GM21737 (cell line): ENCODE data around the gene SOHLH1.

ENCODE experiments used
- ATAC-seq: cut with Tn5 transposase; IDR thresholded peaks from one replicate; pipeline ENCODE4 v1.9.1; 2021; ENCODE audit warnings: mild to moderate bottlenecking, moderate library complexity; ENCODE audit not compliant: unreplicated experiment

The SOHLH1 gene

DNA sequence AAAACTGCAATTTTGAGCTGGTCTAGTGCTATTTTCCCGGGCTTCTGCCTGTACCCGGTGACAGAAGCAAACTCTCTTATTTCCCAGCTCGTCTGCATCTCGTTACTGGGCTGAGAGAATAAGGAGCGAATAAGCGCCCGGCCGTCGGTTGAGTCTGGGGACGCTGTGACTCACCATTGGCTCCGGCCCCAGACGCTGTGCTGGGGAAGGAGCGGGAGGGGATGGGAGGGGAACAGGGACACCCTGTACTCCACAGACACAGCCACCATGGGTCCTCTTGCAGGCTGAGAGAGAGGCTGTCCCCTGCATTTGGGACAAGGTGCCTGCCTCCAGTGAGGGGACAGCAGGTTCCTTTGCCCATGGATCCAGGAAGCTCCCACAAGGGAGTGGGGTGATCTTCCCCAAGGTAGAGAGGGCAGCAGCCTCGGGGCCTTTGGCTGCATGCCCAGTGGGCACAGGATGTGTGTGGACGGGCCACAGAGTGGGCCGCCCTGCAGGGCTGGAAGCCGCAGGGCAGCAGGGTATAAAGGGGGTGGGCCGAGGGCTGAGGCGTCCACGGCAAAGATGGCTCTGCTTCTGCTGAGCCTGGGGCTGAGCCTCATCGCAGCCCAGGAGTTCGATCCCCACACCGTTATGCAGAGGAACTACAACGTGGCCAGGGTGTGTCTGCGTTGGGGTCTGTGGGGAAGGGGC, 36.4 kb downstream of the SOHLH1 start, which contains the start of gene LCN9:
Gene LCN9, plus strand, starts transcription at position 552 of the 693 bp plus-strand sequence. Its CDS starts 13 bp downstream, at position 565.
- no peak for ATAC-seq

DNA sequence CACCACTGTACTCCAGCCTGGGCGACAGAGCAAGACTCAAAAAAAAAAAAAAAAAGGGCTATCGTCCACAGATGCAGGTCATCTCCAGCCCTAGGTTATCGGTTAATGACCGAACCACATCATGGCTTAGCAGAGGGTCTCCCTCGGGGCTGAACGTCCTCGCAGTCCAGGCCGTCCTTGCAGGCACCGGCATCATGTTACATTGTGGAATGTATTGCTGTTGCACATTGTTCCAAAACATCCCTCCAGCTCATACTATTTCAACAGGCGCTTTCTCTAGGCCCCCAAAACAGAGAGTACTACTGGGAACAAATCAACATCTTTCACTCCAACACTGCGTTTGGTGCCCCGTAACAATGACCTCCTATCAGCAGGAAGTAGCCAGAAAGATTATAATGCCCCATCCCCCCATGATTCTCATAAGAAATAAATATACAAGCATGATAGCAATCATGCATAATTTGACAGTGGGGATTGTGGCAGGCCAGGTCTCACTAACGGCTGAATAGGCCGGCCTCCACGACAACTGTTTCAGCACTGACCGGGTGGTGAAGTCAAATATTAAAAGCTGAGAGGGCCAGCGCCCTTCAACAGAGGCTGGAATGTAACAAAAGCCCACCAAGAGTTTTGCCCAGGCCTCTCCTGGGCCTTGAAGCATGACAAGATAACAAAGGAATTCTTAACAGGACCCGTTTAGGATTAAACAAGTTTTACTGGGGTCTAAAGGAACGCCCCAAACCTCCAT, 37.3 kb downstream of the SOHLH1 start:
- ATAC-seq = no peak

DNA sequence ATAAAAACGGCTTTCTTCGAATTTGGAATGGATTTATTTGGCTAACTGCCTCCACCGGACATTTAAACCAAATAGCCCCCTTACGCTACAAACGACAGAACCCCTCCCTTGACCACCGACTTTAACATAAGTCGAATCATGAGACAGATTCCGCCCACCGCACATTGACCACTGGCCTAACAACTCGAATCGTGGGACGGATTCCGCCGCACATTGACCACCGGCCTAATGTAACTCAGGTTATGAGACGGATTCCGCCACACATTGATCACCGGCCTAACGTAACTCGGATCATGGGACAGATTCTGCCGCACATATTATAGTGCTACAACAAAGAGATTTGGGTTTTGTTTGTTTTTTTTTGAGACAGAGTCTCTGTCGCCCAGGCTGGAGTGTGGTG, 38.9 kb downstream of the SOHLH1 start:
- no peak for ATAC-seq

DNA sequence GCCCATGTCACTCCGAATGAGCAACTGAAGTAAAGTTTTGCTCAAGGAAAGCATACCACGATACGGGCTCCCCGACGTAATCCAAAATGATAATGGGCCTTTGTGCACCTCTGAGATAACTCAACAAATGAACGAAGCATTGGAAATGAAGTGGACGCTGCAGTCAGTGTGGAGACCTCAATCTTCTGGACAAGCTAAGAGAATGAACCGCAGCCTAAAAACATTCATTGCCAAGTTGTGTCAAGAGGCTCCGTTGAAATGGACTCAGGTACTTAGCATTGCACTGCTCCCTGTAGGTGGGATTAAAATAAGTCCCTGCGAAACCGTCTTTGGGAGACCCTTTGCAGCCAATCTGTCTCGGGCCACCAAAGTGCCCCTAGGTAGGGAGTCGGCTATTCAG, 40.0 kb downstream of the SOHLH1 start:
- no peak for ATAC-seq

DNA sequence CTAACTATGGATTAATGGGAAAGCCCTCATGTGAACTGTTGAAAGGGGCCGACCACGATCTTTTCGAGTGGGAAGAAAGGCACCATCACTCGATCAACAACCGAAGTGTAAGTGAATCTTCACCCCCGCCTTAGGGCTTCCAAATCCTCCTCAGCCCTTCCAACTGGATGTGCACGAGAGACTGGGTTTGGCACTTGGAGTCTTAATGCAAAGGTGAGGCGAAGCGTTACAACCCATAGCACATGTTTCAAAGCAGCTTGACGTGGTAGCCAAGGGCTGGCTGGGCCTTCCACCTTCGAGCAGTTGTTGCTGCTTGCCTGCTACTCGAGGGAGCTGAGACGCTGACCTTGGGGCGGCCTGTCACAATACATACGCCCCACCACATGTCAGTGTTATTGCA, 41.9 kb downstream of the SOHLH1 start:
- no peak for ATAC-seq

DNA sequence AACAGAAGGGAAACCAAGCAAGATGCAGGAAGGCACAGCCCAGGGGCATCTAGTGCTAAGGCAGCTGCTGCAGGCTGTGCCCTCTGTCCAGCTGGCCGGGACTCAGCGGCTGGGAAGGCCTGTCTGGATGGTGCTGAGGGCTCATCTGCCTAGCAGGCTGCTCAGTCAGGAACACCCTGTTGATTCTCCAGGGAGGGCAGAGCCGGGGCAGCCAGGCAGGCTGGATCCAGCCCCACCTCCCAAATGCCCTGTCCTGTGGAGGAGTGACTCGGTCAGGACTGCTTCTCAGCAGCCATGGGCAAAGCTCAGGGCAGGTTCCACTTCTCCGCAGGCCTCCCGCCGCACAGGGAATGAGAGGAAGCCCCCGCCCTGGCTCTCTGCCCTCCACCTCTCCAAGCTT, 44.0 kb downstream of the SOHLH1 start:
- ATAC-seq = no peak

DNA sequence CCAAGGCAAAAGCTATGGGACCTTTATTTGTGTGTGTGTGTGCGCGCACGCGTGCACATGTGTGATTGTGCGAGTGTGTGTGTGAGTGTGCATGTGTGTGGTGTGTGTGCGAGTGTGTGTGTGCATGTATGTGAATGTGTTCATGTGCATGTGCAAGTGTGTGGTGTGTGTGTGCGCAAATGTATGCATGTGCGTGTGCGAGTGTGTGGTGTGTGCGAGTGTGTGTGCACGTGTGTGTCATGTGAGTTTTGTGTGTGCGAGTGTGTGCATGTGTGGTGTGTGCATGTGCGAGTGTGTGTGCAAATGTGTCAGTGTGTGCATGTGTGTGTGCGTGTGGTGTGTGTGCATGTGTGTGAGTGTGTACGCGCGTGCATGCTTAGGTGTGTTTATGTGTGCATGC, 48.9 kb downstream of the SOHLH1 start:
- no peak for ATAC-seq

DNA sequence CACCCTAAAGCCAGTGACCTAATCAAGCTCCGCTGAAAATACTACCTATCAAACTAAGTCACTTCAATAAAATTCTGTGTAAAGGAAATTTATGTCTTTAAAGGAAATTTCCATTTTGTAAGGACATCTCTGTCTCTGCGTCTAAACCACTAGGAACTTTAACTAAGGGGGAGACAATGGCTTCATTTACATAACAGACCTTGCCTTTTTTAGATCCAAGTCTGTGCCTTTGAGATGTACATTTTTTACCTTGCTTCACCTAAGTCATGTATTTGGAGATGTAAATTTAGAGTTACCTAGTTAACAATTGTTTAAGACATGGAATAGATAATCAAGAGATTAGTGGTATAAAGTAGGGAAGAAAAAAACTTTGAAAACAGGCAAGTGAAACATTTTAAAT, 49.8 kb downstream of the SOHLH1 start:
- ATAC-seq = no peak

DNA sequence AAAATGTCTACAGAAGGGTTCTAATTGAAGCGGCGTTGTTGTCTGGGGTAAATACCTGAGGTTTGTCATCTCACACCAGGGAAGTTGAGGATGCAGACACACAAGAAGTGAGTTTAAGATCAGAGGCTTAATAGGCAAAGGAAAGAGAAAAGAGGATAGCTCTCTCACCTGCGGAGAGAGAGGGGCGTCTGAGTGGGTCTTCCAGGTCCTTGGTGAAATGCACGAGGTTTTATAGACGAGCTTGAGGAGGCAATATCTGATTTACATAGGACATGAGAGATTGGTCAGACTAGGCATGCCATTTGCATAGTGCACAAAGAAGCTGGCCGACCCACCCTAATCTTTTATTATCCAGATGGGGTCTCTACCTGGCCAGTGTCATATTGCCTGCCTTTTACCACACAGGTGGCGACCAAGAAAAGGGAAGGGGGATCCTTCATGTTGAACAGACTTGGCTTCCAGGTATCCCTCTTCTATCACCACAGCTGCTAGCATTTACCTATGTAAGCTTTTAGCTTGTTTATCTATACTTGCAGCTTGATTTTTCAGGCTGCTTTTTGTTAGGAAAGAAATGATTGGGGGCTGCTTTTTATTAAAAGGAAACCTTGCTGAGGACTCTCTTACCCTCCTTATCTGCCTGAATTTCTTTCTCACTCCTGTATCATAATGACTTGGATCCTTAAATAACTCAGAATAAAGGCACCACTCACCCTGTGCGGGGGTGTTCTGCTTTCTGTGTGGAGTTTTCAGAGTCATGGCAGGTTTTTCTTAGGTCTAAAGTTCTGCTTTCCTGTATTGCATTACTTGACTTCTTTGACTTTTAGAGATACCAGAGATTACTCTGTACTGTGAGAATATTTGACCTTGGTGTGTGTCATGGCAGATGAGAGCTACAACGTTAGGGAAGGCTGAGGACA, 50.5 kb downstream of the SOHLH1 start:
- ATAC-seq = no peak

DNA sequence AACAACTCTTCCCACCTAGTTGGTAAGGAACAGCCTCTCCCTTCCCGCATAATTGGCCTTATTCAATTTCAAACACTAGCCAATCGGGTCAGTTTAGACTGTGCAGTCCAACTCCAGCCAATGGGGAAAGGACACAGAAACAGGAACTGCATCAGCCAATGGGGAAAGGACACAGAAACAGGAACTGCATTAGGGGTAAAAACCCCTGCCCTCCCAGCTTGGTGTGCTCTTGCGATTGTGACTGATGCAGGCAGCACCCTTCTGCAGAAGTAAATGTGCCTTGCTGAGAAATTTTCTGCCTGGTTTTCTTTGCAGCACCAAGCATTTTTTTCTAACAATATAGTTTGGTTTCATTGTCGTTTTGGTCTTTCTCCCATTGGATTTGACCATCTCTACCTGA, 51.4 kb downstream of the SOHLH1 start:
- no peak for ATAC-seq

DNA sequence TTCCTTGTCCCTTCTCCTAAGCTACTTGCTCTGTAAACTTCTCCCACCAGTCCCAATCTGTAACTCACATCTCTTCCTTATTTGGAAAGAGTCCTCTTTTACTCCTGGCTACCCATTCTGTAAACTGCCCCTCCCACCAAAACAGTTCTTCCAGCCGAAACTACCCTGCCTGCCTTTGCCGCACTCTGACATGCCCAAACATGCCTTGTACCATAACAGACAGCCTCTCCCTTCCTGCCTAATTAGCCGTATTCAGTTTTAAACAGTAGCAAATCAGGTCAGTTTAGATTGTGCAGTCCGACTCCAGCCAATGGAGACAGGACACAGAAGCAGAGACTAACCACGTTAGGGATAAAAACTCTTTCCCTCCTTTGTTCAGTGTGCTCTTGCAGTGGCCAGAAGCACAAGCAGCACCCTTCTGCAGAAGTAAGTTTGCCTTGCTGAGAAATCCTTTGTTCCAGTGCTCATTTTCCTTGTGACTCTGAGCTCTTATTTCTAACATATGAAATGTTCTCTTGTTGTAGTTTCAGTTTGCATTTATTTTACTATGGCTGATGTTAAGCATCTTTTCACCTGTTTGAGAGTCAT, 54.6 kb downstream of the SOHLH1 start:
- ATAC-seq = no peak
